K562 (cell line): Measurements from ENCODE around the gene HES6. TPM values are rescaled to one million over a fixed set of nuclear protein-coding genes. Genes with fewer than 3 reads are reported as not detected.

Source experiments
- ARID1B ChIP-seq: fragments of 450-650 bp; IDR thresholded peaks from 2 replicates; pipeline ENCODE4 v1.6.1; 2016; ENCODE audit warnings: antibody characterized with exemption, mild to moderate bottlenecking, inconsistent platforms
- CREM ChIP-seq: IDR thresholded peaks from 2 replicates; pipeline ENCODE4 v1.6.1; 2014; ENCODE audit warnings: antibody characterized with exemption, low read depth
- DPF2 ChIP-seq: fragments of 450-650 bp; IDR thresholded peaks from 2 replicates; pipeline ENCODE4 v1.6.1; 2016
- EP300 ChIP-seq: IDR thresholded peaks from 2 replicates; pipeline ENCODE4 v1.6.1; 2012; ENCODE audit warnings: low read length, improper control_type of control experiment
- FOSL1 ChIP-seq: fragments of 200-800 bp; sonication (Bioruptor generic); conservative IDR thresholded peaks from 2 replicates; pipeline ENCODE4 v1.6.1; 2016; ENCODE audit warnings: missing genetic modification characterization, missing compliant biosample characterization
- KDM2B ChIP-seq: fragments of 250-450 bp; sonication (Bioruptor Pico); IDR thresholded peaks from 2 replicates; pipeline ENCODE4 v1.8.0; 2021; ENCODE audit warnings: mild to moderate bottlenecking, moderate library complexity
- LEF1 ChIP-seq: fragments of 450-650 bp; IDR thresholded peaks from 2 replicates; pipeline ENCODE4 v1.6.1; 2016; ENCODE audit warnings: mild to moderate bottlenecking
- MTA2 ChIP-seq: fragments of 450-650 bp; IDR thresholded peaks from 2 replicates; pipeline ENCODE4 v1.6.1; 2016; ENCODE audit warnings: low read depth
- NCOR1 ChIP-seq: fragments of 450-650 bp; IDR thresholded peaks from 2 replicates; pipeline ENCODE4 v1.6.1; 2016; ENCODE audit warnings: mild to moderate bottlenecking, moderate library complexity
- NR2C1 ChIP-seq, 2 experiments: fragments of 450-650 bp; IDR thresholded peaks; 2 replicates each; pipeline ENCODE4 v1.6.1; 2017; ENCODE audit warnings: mild to moderate bottlenecking in 2 of 2, antibody characterized with exemption in 1 of 2, inconsistent platforms in 1 of 2, missing compliant biosample characterization in 1 of 2, missing genetic modification characterization in 1 of 2
- PHF20 ChIP-seq: fragments of 450-650 bp; IDR thresholded peaks from 2 replicates; pipeline ENCODE4 v1.6.1; 2018; ENCODE audit not compliant: partially characterized antibody
- TAL1 ChIP-seq: fragments of 450-650 bp; IDR thresholded peaks from 2 replicates; pipeline ENCODE4 v1.6.1; 2016; ENCODE audit warnings: mild to moderate bottlenecking
- TCF3 ChIP-seq: sonication (generic); formaldehyde crosslinking; IDR thresholded peaks from 2 replicates; pipeline ENCODE4 v1.4.0; 2020; ENCODE audit warnings: mild to moderate bottlenecking, missing genetic modification reagents
- ZEB2 ChIP-seq: fragments of 450-650 bp; IDR thresholded peaks from 2 replicates; pipeline ENCODE4 v1.6.1; 2016
- ZNF77 ChIP-seq: fragments of 250-450 bp; sonication (Bioruptor Pico); IDR thresholded peaks from 2 replicates; pipeline ENCODE4 v1.5.0; 2020
- polyA plus RNA-seq, 8 experiments: library from polyadenylated mRNA; depleted of rRNA in 4 of 8; stranded (reverse) in 5 of 8; unstranded in 3 of 8; fragments of >200 nt; fragmentation: Nextera tagmentation in 2 of 8; fragmentation: Illumina TruSeq in 1 of 8; extraction: Ambion mirVana in 2 of 8; extraction: Trizol in 1 of 8; gene quantifications; 2 replicates each; pipeline versions ENCODE4 v1.2.1 to v1.2.3, GENCODE V29; 2011 to 2014; ENCODE audit warnings: inconsistent platforms in 1 of 8, missing spikeins in 1 of 8
- total RNA-seq, 7 experiments: library from RNA; depleted of rRNA in 6 of 7; stranded (reverse); fragments of >200 nt in 6 of 7; fragmentation: Illumina TruSeq in 2 of 7; extraction: Trizol in 2 of 7; gene quantifications; 2 replicates each; pipeline versions ENCODE4 v1.2.1 to v1.2.3, GENCODE V29; 2011 to 2021; ENCODE audit warnings: low replicate concordance in 1 of 7
- TF ChIP-seq, protein P1 (sequence below): fragments of 450-650 bp; IDR thresholded peaks from 2 replicates; pipeline ENCODE4 v1.6.1; 2017; ENCODE audit warnings: antibody characterized with exemption, mild to moderate bottlenecking
- TF ChIP-seq, protein P2 (sequence below), 2 experiments: fragments of 450-650 bp in 1 of 2; sonication (generic) in 1 of 2; formaldehyde crosslinking; conservative IDR thresholded peaks; 2 replicates each; pipeline versions ENCODE4 v1.4.0 to v1.8.1; 2020 to 2022; ENCODE audit warnings: mild to moderate bottlenecking in 1 of 2, missing genetic modification reagents in 1 of 2
- TF ChIP-seq, protein P3 (sequence below): fragments of 250-450 bp; sonication (Bioruptor Pico); IDR thresholded peaks from 2 replicates; pipeline ENCODE4 v1.5.0; 2021

HES6 gene
- total and polyA plus RNA-seq, 9 of the 15 experiments (the other 6 are each of a cell fraction or from before 2014, with no cell fraction given), result 6.2 to 133 (median 29.2) TPM

DNA sequence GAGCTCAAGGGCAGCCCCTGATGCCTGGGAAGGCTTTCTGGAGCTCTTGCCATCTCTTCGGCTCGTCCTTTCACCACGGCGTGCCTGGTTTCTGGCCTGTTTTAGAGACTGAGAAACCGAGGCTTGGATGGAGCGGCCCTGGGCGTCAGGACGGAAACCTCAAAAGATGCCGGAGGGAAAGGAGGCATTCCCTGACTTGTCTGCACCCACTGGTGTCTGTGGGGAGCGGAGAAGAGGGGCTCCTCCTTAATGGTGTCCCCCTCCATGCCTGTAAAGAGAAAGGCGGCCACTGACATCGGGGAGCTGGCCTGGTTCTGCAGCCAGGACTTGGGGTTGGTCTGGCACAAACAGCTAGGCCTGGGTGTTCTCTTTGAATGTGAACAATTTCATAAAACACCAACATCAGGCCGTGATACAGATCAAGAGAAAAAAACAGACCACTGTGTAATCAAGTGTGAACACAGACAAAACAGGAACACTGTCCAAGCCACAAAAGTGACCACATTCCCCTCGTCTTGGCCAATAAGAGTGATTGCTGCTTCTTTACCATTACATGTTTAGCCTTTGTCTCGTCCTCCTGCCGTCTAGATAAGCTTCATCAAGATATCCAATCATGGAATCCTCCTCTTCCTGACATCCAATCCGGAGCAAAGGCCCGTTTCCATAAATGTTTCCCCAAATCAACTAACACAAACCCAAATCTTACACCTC, 35.7 kb downstream of the HES6 start (continued):
- TF ChIP-seq FOSL1 (tag), result 0 out of 2 replicates have a peak, but pooled peaks have one; percentile 11
- TF ChIP-seq, protein P1, sequence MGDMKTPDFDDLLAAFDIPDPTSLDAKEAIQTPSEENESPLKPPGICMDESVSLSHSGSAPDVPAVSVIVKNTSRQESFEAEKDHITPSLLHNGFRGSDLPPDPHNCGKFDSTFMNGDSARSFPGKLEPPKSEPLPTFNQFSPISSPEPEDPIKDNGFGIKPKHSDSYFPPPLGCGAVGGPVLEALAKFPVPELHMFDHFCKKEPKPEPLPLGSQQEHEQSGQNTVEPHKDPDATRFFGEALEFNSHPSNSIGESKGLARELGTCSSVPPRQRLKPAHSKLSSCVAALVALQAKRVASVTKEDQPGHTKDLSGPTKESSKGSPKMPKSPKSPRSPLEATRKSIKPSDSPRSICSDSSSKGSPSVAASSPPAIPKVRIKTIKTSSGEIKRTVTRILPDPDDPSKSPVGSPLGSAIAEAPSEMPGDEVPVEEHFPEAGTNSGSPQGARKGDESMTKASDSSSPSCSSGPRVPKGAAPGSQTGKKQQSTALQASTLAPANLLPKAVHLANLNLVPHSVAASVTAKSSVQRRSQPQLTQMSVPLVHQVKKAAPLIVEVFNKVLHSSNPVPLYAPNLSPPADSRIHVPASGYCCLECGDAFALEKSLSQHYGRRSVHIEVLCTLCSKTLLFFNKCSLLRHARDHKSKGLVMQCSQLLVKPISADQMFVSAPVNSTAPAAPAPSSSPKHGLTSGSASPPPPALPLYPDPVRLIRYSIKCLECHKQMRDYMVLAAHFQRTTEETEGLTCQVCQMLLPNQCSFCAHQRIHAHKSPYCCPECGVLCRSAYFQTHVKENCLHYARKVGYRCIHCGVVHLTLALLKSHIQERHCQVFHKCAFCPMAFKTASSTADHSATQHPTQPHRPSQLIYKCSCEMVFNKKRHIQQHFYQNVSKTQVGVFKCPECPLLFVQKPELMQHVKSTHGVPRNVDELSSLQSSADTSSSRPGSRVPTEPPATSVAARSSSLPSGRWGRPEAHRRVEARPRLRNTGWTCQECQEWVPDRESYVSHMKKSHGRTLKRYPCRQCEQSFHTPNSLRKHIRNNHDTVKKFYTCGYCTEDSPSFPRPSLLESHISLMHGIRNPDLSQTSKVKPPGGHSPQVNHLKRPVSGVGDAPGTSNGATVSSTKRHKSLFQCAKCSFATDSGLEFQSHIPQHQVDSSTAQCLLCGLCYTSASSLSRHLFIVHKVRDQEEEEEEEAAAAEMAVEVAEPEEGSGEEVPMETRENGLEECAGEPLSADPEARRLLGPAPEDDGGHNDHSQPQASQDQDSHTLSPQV, result peak; percentile 10; the same call in 1 of the 2 replicates
- peak; percentile 59 for TF ChIP-seq DPF2
- TF ChIP-seq, protein P2, sequence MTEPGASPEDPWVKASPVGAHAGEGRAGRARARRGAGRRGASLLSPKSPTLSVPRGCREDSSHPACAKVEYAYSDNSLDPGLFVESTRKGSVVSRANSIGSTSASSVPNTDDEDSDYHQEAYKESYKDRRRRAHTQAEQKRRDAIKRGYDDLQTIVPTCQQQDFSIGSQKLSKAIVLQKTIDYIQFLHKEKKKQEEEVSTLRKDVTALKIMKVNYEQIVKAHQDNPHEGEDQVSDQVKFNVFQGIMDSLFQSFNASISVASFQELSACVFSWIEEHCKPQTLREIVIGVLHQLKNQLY (CRISPR knock-in tag; conservative IDR thresholded peaks at IDR 0.05), result no peak
- TF ChIP-seq LEF1, result peak; percentile 56; the same call in 1 of the 2 replicates
- no peak for TF ChIP-seq KDM2B (CRISPR knock-in tag)
- peak; percentile 31; the same call in 1 of the 2 replicates for TF ChIP-seq EP300
- peak; percentile 70 for TF ChIP-seq ARID1B
- no peak for TF ChIP-seq NR2C1 (IDR thresholded peaks at IDR 0.05)
- 0 out of 2 replicates have a peak, but pooled peaks have one; percentile 6 for TF ChIP-seq NR2C1 (tag; IDR thresholded peaks at IDR 0.05)
- TF ChIP-seq ZEB2, result 0 out of 2 replicates have a peak, but pooled peaks have one; percentile 18
- peak; percentile 62 for TF ChIP-seq TCF3 (CRISPR knock-in tag)
- TF ChIP-seq ZNF77 (CRISPR knock-in tag), result no peak
- 0 out of 2 replicates have a peak, but pooled peaks have one; percentile 22 for TF ChIP-seq MTA2
- 0 out of 2 replicates have a peak, but pooled peaks have one; percentile 16 for TF ChIP-seq CREM
- TF ChIP-seq, protein P3, sequence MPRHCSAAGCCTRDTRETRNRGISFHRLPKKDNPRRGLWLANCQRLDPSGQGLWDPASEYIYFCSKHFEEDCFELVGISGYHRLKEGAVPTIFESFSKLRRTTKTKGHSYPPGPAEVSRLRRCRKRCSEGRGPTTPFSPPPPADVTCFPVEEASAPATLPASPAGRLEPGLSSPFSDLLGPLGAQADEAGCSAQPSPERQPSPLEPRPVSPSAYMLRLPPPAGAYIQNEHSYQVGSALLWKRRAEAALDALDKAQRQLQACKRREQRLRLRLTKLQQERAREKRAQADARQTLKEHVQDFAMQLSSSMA, result no peak
- TF ChIP-seq TAL1, result peak; percentile 59
- TF ChIP-seq PHF20, result no peak
- peak; percentile 39; the same call in 1 of the 2 replicates for TF ChIP-seq NCOR1
